ENCODE results near the gene SV2B.

SV2B gene

GRCh38 chr15:91125162-91125561 is 25.1 kb downstream of the SV2B start:
- no peak for DNase-seq (ENCODE audit: low read depth)
- no peak overlapping the region for H3K4me3 ChIP-seq (ENCODE audit: control insufficient read depth, low read depth, low read length)
- no peak for TF ChIP-seq CTCF (conservative IDR thresholded peaks at IDR 0.05; ENCODE audit: control insufficient read depth, insufficient read depth, low read depth, low read length)

GRCh38 chr15:91126080-91126479 is 26.0 kb downstream of the SV2B start:
- no peak for DNase-seq (ENCODE audit: low read depth)
- TF ChIP-seq CTCF (conservative IDR thresholded peaks at IDR 0.05; ENCODE audit: control insufficient read depth, insufficient read depth, low read depth, low read length): no peak
- H3K4me3 ChIP-seq (ENCODE audit: control insufficient read depth, low read depth, low read length): no peak overlapping the region

DNA sequence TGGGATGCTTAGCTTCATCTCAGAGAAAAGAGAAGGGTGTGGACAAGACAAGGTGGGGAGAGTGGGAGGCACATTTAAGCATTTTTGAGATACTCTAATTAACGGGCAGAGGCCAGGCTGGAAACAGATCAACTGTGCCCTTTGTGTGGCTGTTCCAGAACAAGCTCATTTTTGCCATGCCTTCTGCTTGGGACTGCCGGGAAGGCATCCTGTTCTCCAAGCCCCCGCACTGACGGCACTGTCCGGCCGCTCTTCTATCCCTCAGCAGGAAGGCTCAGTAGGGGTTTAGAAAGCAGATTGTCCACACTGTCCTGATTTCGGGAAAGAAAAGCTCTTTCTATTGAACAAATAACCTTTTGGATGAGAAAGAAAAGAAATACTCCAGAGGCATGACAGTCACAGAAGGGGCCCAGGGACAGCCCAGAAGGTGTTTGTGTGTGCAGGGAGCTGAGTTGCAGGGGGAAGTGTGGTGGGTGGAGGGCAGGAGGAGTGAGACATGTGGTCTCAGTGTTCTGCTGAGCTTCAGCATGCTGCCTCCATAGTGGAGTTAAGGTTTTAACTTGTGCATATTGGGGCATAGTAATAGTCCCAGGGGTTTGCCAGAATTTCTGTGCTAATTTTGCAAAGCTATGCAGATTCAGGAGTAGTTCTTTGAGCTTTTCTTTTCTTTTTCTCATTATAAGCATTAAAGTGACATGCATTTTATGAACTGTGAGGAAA is 27.3 kb downstream of the SV2B start:
- H3K4me3 ChIP-seq (ENCODE audit: control insufficient read depth, low read depth, low read length): no peak overlapping the region
- DNase-seq (ENCODE audit: low read depth): no peak
- no peak for TF ChIP-seq CTCF (conservative IDR thresholded peaks at IDR 0.05; ENCODE audit: control insufficient read depth, insufficient read depth, low read depth, low read length)

- DNase-seq (ENCODE audit: low read depth): peak; percentile 1
- no peak for TF ChIP-seq CTCF (conservative IDR thresholded peaks at IDR 0.05; ENCODE audit: control insufficient read depth, insufficient read depth, low read depth, low read length)
- no peak overlapping the region for H3K4me3 ChIP-seq (ENCODE audit: control insufficient read depth, low read depth, low read length)
Observed at GRCh38 chr15:91128016-91128415, 28.0 kb downstream of the SV2B start.

DNA sequence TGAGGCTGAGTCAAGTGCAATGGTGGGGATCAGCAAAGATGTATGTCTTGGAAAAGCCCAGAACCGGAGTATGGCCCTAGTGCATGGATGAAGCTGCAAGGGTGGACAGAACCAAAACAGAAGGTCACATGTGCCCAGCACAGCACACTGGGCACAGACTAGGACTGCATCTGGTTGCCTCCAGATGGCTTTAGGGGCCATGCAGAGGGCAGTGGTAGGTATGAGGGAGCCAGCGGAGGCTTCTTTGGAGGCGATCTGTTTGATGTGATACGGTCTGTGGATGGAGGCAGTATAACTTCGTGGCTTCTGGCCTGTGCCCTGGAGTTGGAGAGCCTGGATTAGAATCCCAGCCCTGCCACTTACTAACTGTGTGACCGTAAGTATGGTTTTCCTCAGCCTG is 29.4 kb downstream of the SV2B start:
- no peak for DNase-seq (ENCODE audit: low read depth)
- no peak overlapping the region for H3K4me3 ChIP-seq (ENCODE audit: control insufficient read depth, low read depth, low read length)
- TF ChIP-seq CTCF (conservative IDR thresholded peaks at IDR 0.05; ENCODE audit: control insufficient read depth, insufficient read depth, low read depth, low read length): no peak

- no peak for TF ChIP-seq CTCF (conservative IDR thresholded peaks at IDR 0.05; ENCODE audit: control insufficient read depth, insufficient read depth, low read depth, low read length)
- DNase-seq (ENCODE audit: low read depth): no peak
- H3K4me3 ChIP-seq (ENCODE audit: control insufficient read depth, low read depth, low read length): no peak overlapping the region
Observed at GRCh38 chr15:91132079-91132478, 32.0 kb downstream of the SV2B start.

DNA sequence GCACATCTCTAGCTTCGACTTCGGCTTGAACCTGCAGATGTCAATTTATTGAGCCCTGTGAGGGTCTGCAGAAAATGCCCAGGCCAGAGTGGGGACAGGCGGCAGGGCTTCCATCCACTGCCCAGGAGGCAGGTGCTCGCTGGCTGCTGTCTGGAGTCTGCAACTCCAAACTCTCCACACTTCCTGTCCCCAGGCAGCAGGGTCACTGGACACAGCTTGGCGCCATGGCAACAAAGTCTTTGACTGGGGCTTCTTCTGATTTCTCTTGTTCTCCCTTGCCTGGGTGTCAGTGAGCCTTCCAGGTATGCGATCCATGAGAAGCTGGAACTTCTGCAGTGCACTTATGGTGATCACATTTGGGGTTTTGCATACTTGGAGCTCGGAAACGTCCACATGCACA is 33.5 kb downstream of the SV2B start:
- no peak for DNase-seq (ENCODE audit: low read depth)
- TF ChIP-seq CTCF (conservative IDR thresholded peaks at IDR 0.05; ENCODE audit: control insufficient read depth, insufficient read depth, low read depth, low read length): no peak
- no peak overlapping the region for H3K4me3 ChIP-seq (ENCODE audit: control insufficient read depth, low read depth, low read length)

Measured in fibroblast of mammary gland (primary cell).